HT1080 (cell line): ENCODE data around the gene WDR70. TPM values are rescaled to one million over a fixed set of nuclear protein-coding genes. Genes with fewer than 3 reads are reported as not detected.
"Not testable (repeated sequence)": the region's sequence is repeated elsewhere in the genome, so short reads cannot be mapped to it uniquely, and the experiment has no call there.

Experiments
- DNase-seq: peaks from one replicate; pipeline ENCODE4 v3.0.0-alpha.2; 2015; ENCODE audit warnings: low read depth
- total RNA-seq: library from RNA; depleted of rRNA; stranded (reverse); fragments of >200 nt; shearing (Covaris generic); gene quantifications from 2 replicates; pipeline ENCODE4 v1.2.3, GENCODE V29; 2014

Gene WDR70
- total RNA-seq, 1 experiment from 2014 or later, result 29.4 TPM

- no peak for DNase-seq
Observed at GRCh38 chr5:37514946-37515345, 135.8 kb downstream of the WDR70 start.

- no peak for DNase-seq
Observed at GRCh38 chr5:37517686-37518085, 138.6 kb downstream of the WDR70 start.

- DNase-seq, result not testable (repeated sequence)
Observed at GRCh38 chr5:37518356-37518755, 139.2 kb downstream of the WDR70 start.

- no peak for DNase-seq
Observed at GRCh38 chr5:37519304-37519703, 140.2 kb downstream of the WDR70 start.

GRCh38 chr5:37519807-37520206 is 140.7 kb downstream of the WDR70 start:
- DNase-seq, result no peak

- no peak for DNase-seq
Observed at GRCh38 chr5:37520811-37521210, 141.7 kb downstream of the WDR70 start.

- DNase-seq, result peak; percentile 99
Observed at GRCh38 chr5:37532976-37533740, 154.0 kb downstream of the WDR70 start.

GRCh38 chr5:37533851-37534250 is 154.7 kb downstream of the WDR70 start:
- DNase-seq, result peak; percentile 95

- DNase-seq, result no peak
Observed at GRCh38 chr5:37539459-37539858, 160.3 kb downstream of the WDR70 start.

- DNase-seq, result no peak
Observed at GRCh38 chr5:37543216-37543615, 164.1 kb downstream of the WDR70 start.

- no peak for DNase-seq
Observed at GRCh38 chr5:37549411-37549810, 170.3 kb downstream of the WDR70 start.

GRCh38 chr5:37552161-37552560 is 173.0 kb downstream of the WDR70 start:
- no peak for DNase-seq

GRCh38 chr5:37552770-37553719 is 173.9 kb downstream of the WDR70 start:
- DNase-seq, result peak; percentile 46

GRCh38 chr5:37553720-37554404 is 174.7 kb downstream of the WDR70 start:
- DNase-seq, result peak; percentile 18

- no peak for DNase-seq
Observed at GRCh38 chr5:37554405-37554739, 175.3 kb downstream of the WDR70 start.

GRCh38 chr5:37554938-37555337 is 175.8 kb downstream of the WDR70 start:
- DNase-seq, result peak; percentile 15

- DNase-seq, result no peak
Observed at GRCh38 chr5:37557734-37558293, 178.7 kb downstream of the WDR70 start.

GRCh38 chr5:37565062-37565670 is 186.0 kb downstream of the WDR70 start:
- no peak for DNase-seq

GRCh38 chr5:37567566-37567965 is 188.4 kb downstream of the WDR70 start:
- DNase-seq, result no peak

- DNase-seq, result no peak
Observed at GRCh38 chr5:37568018-37568753, 189.1 kb downstream of the WDR70 start.
